ENCODE measurements around the gene C2orf42. TPM values are rescaled to one million over a fixed set of nuclear protein-coding genes. Genes with fewer than 3 reads are reported as not detected.

Gene C2orf42
- total RNA-seq, 1 experiment from 2014 or later, result 6.8 TPM

- TF ChIP-seq SMAD3 (CRISPR knock-in tag; IDR thresholded peaks at IDR 0.05; ENCODE audit: borderline replicate concordance), result no peak
- no peak for TF ChIP-seq ZSCAN18 (CRISPR knock-in tag; IDR thresholded peaks at IDR 0.05)
- TF ChIP-seq IRF2 (CRISPR knock-in tag; IDR thresholded peaks at IDR 0.05; ENCODE audit: borderline replicate concordance, low read depth), result no peak
- TF ChIP-seq RELA (CRISPR knock-in tag; IDR thresholded peaks at IDR 0.05; ENCODE audit: borderline replicate concordance), result no peak
- TF ChIP-seq, protein P1, sequence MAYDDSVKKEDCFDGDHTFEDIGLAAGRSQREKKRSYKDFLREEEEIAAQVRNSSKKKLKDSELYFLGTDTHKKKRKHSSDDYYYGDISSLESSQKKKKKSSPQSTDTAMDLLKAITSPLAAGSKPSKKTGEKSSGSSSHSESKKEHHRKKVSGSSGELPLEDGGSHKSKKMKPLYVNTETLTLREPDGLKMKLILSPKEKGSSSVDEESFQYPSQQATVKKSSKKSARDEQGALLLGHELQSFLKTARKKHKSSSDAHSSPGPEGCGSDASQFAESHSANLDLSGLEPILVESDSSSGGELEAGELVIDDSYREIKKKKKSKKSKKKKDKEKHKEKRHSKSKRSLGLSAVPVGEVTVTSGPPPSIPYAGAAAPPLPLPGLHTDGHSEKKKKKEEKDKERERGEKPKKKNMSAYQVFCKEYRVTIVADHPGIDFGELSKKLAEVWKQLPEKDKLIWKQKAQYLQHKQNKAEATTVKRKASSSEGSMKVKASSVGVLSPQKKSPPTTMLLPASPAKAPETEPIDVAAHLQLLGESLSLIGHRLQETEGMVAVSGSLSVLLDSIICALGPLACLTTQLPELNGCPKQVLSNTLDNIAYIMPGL (CRISPR knock-in tag; IDR thresholded peaks at IDR 0.05), result peak; percentile 35; the same call in 1 of the 2 replicates
- no peak for TF ChIP-seq MXD4 (CRISPR knock-in tag; IDR thresholded peaks at IDR 0.05; ENCODE audit: borderline replicate concordance)
- no peak for TF ChIP-seq ZNF396 (CRISPR knock-in tag; IDR thresholded peaks at IDR 0.05; ENCODE audit: borderline replicate concordance)
- 0 out of 2 replicates have a peak, but pooled peaks have one; percentile 26 for TF ChIP-seq NFATC4 (CRISPR knock-in tag; IDR thresholded peaks at IDR 0.05)
- no peak for TF ChIP-seq ZNF232 (CRISPR knock-in tag; IDR thresholded peaks at IDR 0.05)
- TF ChIP-seq, protein P2, sequence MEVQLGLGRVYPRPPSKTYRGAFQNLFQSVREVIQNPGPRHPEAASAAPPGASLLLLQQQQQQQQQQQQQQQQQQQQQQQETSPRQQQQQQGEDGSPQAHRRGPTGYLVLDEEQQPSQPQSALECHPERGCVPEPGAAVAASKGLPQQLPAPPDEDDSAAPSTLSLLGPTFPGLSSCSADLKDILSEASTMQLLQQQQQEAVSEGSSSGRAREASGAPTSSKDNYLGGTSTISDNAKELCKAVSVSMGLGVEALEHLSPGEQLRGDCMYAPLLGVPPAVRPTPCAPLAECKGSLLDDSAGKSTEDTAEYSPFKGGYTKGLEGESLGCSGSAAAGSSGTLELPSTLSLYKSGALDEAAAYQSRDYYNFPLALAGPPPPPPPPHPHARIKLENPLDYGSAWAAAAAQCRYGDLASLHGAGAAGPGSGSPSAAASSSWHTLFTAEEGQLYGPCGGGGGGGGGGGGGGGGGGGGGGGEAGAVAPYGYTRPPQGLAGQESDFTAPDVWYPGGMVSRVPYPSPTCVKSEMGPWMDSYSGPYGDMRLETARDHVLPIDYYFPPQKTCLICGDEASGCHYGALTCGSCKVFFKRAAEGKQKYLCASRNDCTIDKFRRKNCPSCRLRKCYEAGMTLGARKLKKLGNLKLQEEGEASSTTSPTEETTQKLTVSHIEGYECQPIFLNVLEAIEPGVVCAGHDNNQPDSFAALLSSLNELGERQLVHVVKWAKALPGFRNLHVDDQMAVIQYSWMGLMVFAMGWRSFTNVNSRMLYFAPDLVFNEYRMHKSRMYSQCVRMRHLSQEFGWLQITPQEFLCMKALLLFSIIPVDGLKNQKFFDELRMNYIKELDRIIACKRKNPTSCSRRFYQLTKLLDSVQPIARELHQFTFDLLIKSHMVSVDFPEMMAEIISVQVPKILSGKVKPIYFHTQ (CRISPR knock-in tag; IDR thresholded peaks at IDR 0.05), result peak; percentile 71; the same call in 1 of the 2 replicates
- TF ChIP-seq ARID4B (CRISPR knock-in tag; IDR thresholded peaks at IDR 0.05; ENCODE audit: borderline replicate concordance), result no peak
- peak; percentile 61; the same call in 1 of the 2 replicates for TF ChIP-seq TCF7 (CRISPR knock-in tag; IDR thresholded peaks at IDR 0.05; ENCODE audit: low read depth)
- TF ChIP-seq, protein P3, sequence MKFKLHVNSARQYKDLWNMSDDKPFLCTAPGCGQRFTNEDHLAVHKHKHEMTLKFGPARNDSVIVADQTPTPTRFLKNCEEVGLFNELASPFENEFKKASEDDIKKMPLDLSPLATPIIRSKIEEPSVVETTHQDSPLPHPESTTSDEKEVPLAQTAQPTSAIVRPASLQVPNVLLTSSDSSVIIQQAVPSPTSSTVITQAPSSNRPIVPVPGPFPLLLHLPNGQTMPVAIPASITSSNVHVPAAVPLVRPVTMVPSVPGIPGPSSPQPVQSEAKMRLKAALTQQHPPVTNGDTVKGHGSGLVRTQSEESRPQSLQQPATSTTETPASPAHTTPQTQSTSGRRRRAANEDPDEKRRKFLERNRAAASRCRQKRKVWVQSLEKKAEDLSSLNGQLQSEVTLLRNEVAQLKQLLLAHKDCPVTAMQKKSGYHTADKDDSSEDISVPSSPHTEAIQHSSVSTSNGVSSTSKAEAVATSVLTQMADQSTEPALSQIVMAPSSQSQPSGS (CRISPR knock-in tag; IDR thresholded peaks at IDR 0.05; ENCODE audit: borderline replicate concordance, low read depth), result no peak
- no peak for TF ChIP-seq SMAD4 (CRISPR knock-in tag; IDR thresholded peaks at IDR 0.05)
- TF ChIP-seq OVOL2 (CRISPR knock-in tag; IDR thresholded peaks at IDR 0.05; ENCODE audit: borderline replicate concordance), result no peak
- no peak for TF ChIP-seq NFYB (CRISPR knock-in tag; conservative IDR thresholded peaks at IDR 0.05; ENCODE audit: low read depth)
- TF ChIP-seq GTF2I (CRISPR knock-in tag; conservative IDR thresholded peaks at IDR 0.05), result no peak
- no peak for TF ChIP-seq CREB1 (CRISPR knock-in tag; IDR thresholded peaks at IDR 0.05)
- no peak for TF ChIP-seq HMGA2 (CRISPR knock-in tag; IDR thresholded peaks at IDR 0.05)
- no peak for TF ChIP-seq NR3C1 (CRISPR knock-in tag; conservative IDR thresholded peaks at IDR 0.05; ENCODE audit: low read depth)
- TF ChIP-seq ZMAT4 (CRISPR knock-in tag; IDR thresholded peaks at IDR 0.05), result no peak
- no peak for TF ChIP-seq CBFB (CRISPR knock-in tag; IDR thresholded peaks at IDR 0.05; ENCODE audit: low read depth)
- no peak for TF ChIP-seq NR2C2 (CRISPR knock-in tag; IDR thresholded peaks at IDR 0.05)
- TF ChIP-seq, protein P4, sequence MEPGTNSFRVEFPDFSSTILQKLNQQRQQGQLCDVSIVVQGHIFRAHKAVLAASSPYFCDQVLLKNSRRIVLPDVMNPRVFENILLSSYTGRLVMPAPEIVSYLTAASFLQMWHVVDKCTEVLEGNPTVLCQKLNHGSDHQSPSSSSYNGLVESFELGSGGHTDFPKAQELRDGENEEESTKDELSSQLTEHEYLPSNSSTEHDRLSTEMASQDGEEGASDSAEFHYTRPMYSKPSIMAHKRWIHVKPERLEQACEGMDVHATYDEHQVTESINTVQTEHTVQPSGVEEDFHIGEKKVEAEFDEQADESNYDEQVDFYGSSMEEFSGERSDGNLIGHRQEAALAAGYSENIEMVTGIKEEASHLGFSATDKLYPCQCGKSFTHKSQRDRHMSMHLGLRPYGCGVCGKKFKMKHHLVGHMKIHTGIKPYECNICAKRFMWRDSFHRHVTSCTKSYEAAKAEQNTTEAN (CRISPR knock-in tag; IDR thresholded peaks at IDR 0.05), result peak; percentile 59
These were observed 48.8 kb downstream of the C2orf42 start (continued) for GRCh38 chr2:70141902-70142589.
